WTC11 (cell line): ENCODE measurements around the gene ATP6V0E1.

Source experiments
- CBFB ChIP-seq: sonication (generic); formaldehyde crosslinking; IDR thresholded peaks from 2 replicates; pipeline ENCODE4 v1.8.1; 2022; ENCODE audit warnings: mild to moderate bottlenecking, low read depth, missing genetic modification reagents
- CTCF ChIP-seq: fragments of 200-600 bp; IDR thresholded peaks from 2 replicates; pipeline ENCODE4 v1.8.0; 2022; ENCODE audit warnings: antibody characterized with exemption
- E2F5 ChIP-seq: sonication (generic); formaldehyde crosslinking; IDR thresholded peaks from 2 replicates; pipeline ENCODE4 v1.8.1; 2022; ENCODE audit warnings: mild to moderate bottlenecking, moderate library complexity, missing genetic modification reagents
- ELF4 ChIP-seq: sonication (generic); formaldehyde crosslinking; IDR thresholded peaks from 2 replicates; pipeline ENCODE4 v1.8.1; 2022; ENCODE audit warnings: low read depth, mild to moderate bottlenecking, moderate library complexity, missing genetic modification reagents
- ESRRA ChIP-seq: sonication (generic); formaldehyde crosslinking; IDR thresholded peaks from 2 replicates; pipeline ENCODE4 v1.8.1; 2022; ENCODE audit warnings: mild to moderate bottlenecking, missing genetic modification reagents, borderline replicate concordance
- FOXP1 ChIP-seq: sonication (generic); formaldehyde crosslinking; IDR thresholded peaks from 2 replicates; pipeline ENCODE4 v1.8.0; 2022; ENCODE audit warnings: missing genetic modification reagents, mild to moderate bottlenecking, moderate library complexity, borderline replicate concordance
- JUN ChIP-seq: sonication (generic); formaldehyde crosslinking; IDR thresholded peaks from 2 replicates; pipeline ENCODE4 v1.8.0; 2023; ENCODE audit warnings: mild to moderate bottlenecking, missing genetic modification reagents
- KAT7 ChIP-seq: sonication (generic); formaldehyde crosslinking; IDR thresholded peaks from 2 replicates; pipeline ENCODE4 v1.8.1; 2023; ENCODE audit warnings: missing genetic modification reagents, mild to moderate bottlenecking, borderline replicate concordance
- MAX ChIP-seq: sonication (generic); formaldehyde crosslinking; IDR thresholded peaks from 2 replicates; pipeline ENCODE4 v1.8.0; 2022; ENCODE audit warnings: mild to moderate bottlenecking, missing genetic modification reagents
- NR1H2 ChIP-seq: sonication (generic); formaldehyde crosslinking; IDR thresholded peaks from 2 replicates; pipeline ENCODE4 v1.9.0; 2021; ENCODE audit warnings: mild to moderate bottlenecking, moderate library complexity, missing genetic modification reagents
- NR3C1 ChIP-seq: sonication (generic); formaldehyde crosslinking; conservative IDR thresholded peaks from 2 replicates; pipeline ENCODE4 v1.8.1; 2023; ENCODE audit warnings: low read depth, mild to moderate bottlenecking, missing genetic modification reagents
- TEAD1 ChIP-seq: sonication (generic); formaldehyde crosslinking; IDR thresholded peaks from 2 replicates; pipeline ENCODE4 v1.8.0; 2022; ENCODE audit warnings: mild to moderate bottlenecking, missing genetic modification reagents
- USF1 ChIP-seq: sonication (generic); formaldehyde crosslinking; IDR thresholded peaks from 2 replicates; pipeline ENCODE4 v1.8.0; 2022; ENCODE audit warnings: mild to moderate bottlenecking, missing genetic modification reagents
- ZBTB43 ChIP-seq: sonication (generic); formaldehyde crosslinking; IDR thresholded peaks from 2 replicates; pipeline ENCODE4 v1.8.1; 2023; ENCODE audit warnings: mild to moderate bottlenecking, missing genetic modification reagents

- no peak for TF ChIP-seq CTCF
- no peak for TF ChIP-seq ZBTB43 (CRISPR knock-in tag)
- TF ChIP-seq CBFB (CRISPR knock-in tag) = no peak
- no peak for TF ChIP-seq KAT7 (CRISPR knock-in tag)
- no peak for TF ChIP-seq TEAD1 (CRISPR knock-in tag)
- TF ChIP-seq NR3C1 (CRISPR knock-in tag) = no peak
- TF ChIP-seq E2F5 (CRISPR knock-in tag) = no peak
- TF ChIP-seq JUN (CRISPR knock-in tag) = no peak
- no peak for TF ChIP-seq FOXP1 (CRISPR knock-in tag)
- TF ChIP-seq ELF4 = no peak
- TF ChIP-seq ESRRA = no peak
- TF ChIP-seq NR1H2 = no peak
- TF ChIP-seq MAX (CRISPR knock-in tag) = no peak
- no peak for TF ChIP-seq USF1
Measured at GRCh38 chr5:173001229-173001841, 17.8 kb downstream of the ATP6V0E1 start.
